ENCODE results near the gene MTOR.

Gene MTOR

DNA sequence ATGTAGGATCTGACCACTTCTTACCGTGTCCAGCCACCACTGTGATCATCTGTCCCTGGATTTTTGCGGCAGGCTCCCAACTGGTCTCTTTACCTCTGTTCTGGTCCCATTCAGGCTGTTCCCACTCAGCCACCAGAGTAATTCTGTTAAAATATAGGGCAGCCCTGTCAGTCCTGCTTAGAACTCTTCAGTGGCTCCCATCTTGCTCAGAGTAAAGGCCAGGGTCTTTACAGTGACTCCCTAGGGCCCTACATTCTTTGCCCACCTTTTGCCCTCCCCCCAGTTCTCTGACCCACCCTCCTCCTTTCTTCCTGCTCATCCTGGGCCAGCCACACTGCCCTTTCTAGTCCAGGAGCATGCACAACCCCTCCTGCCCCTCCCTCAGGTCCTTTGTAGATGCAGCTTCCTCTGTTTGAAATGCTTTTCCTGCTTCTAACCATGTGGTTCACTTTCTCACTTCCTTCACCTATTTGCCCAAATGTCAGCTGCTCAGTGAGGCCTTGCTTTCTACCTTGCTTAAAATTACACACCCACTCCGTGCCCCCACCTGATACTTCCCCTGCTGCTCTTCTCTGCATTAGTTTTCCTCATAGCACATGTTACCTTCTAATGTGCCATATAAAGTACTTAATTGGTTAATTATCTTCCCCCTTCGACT lies 18.5 kb upstream of the MTOR start:
- Histone ChIP-seq H3K36me3 (replicated peaks; ENCODE audit: insufficient read depth, low read length) (no peaks in the 10 kb centered on the region), H3F3A (ENCODE audit: insufficient read depth, low read length) (no peaks in the 10 kb centered on the region), H3K9ac (ENCODE audit: low read length) (no peak overlapping the region), H3K79me2 (ENCODE audit: low read length) (peaks cover 91% of the 10 kb centered on the region), H2AFZ (ENCODE audit: low read length) (no peak overlapping the region), H3K4me2 (ENCODE audit: low read depth, low read length) (peak overlapping the region; percentile 19; the same call in 1 of the 2 replicates), H3K9me3 (replicated peaks; ENCODE audit: insufficient read depth, low read length) (no peaks in the 10 kb centered on the region), H3K4me3 (ENCODE audit: low read length) (no peak overlapping the region), H3K27ac (ENCODE audit: low read length) (peak overlapping the region; percentile 15; the same call in 1 of the 2 replicates), H3K4me1 (ENCODE audit: low read length) (peaks cover 14% of the 10 kb centered on the region), H3K9me2 (replicated peaks; ENCODE audit: insufficient read depth, low read length) (no peaks in the 10 kb centered on the region), H3K27me3 (replicated peaks; ENCODE audit: insufficient read depth, low read length) (no peaks in the 10 kb centered on the region), H4K20me1 (ENCODE audit: insufficient read depth, low read length) (no peaks in the 10 kb centered on the region)
- TF ChIP-seq EZH2phosphoT487 (IDR thresholded peaks at IDR 0.05; ENCODE audit: low read length) (no peak), EZH2 (optimal IDR thresholded peaks at IDR 0.05; ENCODE audit: low read depth, low read length) (no peak)
- TF ChIP-seq, protein P1, sequence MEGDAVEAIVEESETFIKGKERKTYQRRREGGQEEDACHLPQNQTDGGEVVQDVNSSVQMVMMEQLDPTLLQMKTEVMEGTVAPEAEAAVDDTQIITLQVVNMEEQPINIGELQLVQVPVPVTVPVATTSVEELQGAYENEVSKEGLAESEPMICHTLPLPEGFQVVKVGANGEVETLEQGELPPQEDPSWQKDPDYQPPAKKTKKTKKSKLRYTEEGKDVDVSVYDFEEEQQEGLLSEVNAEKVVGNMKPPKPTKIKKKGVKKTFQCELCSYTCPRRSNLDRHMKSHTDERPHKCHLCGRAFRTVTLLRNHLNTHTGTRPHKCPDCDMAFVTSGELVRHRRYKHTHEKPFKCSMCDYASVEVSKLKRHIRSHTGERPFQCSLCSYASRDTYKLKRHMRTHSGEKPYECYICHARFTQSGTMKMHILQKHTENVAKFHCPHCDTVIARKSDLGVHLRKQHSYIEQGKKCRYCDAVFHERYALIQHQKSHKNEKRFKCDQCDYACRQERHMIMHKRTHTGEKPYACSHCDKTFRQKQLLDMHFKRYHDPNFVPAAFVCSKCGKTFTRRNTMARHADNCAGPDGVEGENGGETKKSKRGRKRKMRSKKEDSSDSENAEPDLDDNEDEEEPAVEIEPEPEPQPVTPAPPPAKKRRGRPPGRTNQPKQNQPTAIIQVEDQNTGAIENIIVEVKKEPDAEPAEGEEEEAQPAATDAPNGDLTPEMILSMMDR (IDR thresholded peaks at IDR 0.05; ENCODE audit: low read length): no peak
- peak; percentile 14 for DNase-seq

GRCh38 chr1:11279630-11280029 lies 17.3 kb upstream of the MTOR start:
- Histone ChIP-seq H4K20me1 (ENCODE audit: insufficient read depth, low read length) (no peaks in the 10 kb centered on the region), H3K4me2 (ENCODE audit: low read depth, low read length) (no peak overlapping the region), H3K4me1 (ENCODE audit: low read length) (peaks cover 24% of the 10 kb centered on the region), H3K4me3 (ENCODE audit: low read length) (no peak overlapping the region), H2AFZ (ENCODE audit: low read length) (no peak overlapping the region), H3K9me3 (replicated peaks; ENCODE audit: insufficient read depth, low read length) (no peaks in the 10 kb centered on the region), H3F3A (ENCODE audit: insufficient read depth, low read length) (no peaks in the 10 kb centered on the region), H3K9ac (ENCODE audit: low read length) (no peak overlapping the region), H3K79me2 (ENCODE audit: low read length) (peaks cover 93% of the 10 kb centered on the region), H3K27me3 (replicated peaks; ENCODE audit: insufficient read depth, low read length) (no peaks in the 10 kb centered on the region), H3K27ac (ENCODE audit: low read length) (no peak overlapping the region), H3K36me3 (replicated peaks; ENCODE audit: insufficient read depth, low read length) (no peaks in the 10 kb centered on the region), H3K9me2 (replicated peaks; ENCODE audit: insufficient read depth, low read length) (no peaks in the 10 kb centered on the region)
- TF ChIP-seq, protein P1 (IDR thresholded peaks at IDR 0.05; ENCODE audit: low read length): no peak
- TF ChIP-seq EZH2 (optimal IDR thresholded peaks at IDR 0.05; ENCODE audit: low read depth, low read length) (no peak), EZH2phosphoT487 (IDR thresholded peaks at IDR 0.05; ENCODE audit: low read length) (no peak)
- no peak for DNase-seq

DNA sequence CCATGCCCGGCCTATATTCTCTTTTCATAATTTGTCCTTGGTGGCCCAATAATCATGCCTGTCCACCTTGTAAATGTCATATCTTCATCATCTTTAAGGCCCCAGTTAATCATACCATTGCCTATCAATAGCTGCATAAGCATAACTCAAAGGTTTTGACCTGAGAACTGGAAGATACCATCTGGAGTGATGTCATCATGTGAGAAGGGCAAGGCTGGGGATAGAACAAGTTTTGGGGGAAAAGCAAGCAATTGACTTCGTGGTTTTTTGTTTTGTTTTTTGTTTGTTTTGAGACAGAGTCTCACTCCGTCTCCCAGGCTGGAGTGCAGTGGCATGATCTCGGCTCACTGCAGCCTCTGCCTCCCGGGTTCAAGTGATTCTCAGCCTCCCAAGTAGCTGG lies 16.8 kb upstream of the MTOR start:
- TF ChIP-seq, protein P1 (IDR thresholded peaks at IDR 0.05; ENCODE audit: low read length): no peak
- TF ChIP-seq EZH2 (optimal IDR thresholded peaks at IDR 0.05; ENCODE audit: low read depth, low read length): no peak
- peaks cover 93% of the 10 kb centered on the region for H3K79me2 ChIP-seq (ENCODE audit: low read length)

More for the DNA sequence above, 16.8 kb upstream of the MTOR start:
- H4K20me1 ChIP-seq (ENCODE audit: insufficient read depth, low read length): no peaks in the 10 kb centered on the region
- H3K4me1 ChIP-seq (ENCODE audit: low read length): peaks cover 24% of the 10 kb centered on the region
- DNase-seq: no peak
- H3K9me3 ChIP-seq (replicated peaks; ENCODE audit: insufficient read depth, low read length): no peaks in the 10 kb centered on the region
- H2AFZ ChIP-seq (ENCODE audit: low read length): no peak overlapping the region
- H3K9me2 ChIP-seq (replicated peaks; ENCODE audit: insufficient read depth, low read length): no peaks in the 10 kb centered on the region
- no peaks in the 10 kb centered on the region for H3K27me3 ChIP-seq (replicated peaks; ENCODE audit: insufficient read depth, low read length)
- no peak overlapping the region for H3K27ac ChIP-seq (ENCODE audit: low read length)
- no peak overlapping the region for H3K4me2 ChIP-seq (ENCODE audit: low read depth, low read length)
- no peaks in the 10 kb centered on the region for H3K36me3 ChIP-seq (replicated peaks; ENCODE audit: insufficient read depth, low read length)
- H3K4me3 ChIP-seq (ENCODE audit: low read length): no peak overlapping the region
- H3K9ac ChIP-seq (ENCODE audit: low read length): no peak overlapping the region
- H3F3A ChIP-seq (ENCODE audit: insufficient read depth, low read length): no peaks in the 10 kb centered on the region
